ENCODE results near the gene TPP1.

GRCh38 chr11:6576471-6577373, 42.5 kb downstream of the TPP1 start:
- TF ChIP-seq, protein P1, sequence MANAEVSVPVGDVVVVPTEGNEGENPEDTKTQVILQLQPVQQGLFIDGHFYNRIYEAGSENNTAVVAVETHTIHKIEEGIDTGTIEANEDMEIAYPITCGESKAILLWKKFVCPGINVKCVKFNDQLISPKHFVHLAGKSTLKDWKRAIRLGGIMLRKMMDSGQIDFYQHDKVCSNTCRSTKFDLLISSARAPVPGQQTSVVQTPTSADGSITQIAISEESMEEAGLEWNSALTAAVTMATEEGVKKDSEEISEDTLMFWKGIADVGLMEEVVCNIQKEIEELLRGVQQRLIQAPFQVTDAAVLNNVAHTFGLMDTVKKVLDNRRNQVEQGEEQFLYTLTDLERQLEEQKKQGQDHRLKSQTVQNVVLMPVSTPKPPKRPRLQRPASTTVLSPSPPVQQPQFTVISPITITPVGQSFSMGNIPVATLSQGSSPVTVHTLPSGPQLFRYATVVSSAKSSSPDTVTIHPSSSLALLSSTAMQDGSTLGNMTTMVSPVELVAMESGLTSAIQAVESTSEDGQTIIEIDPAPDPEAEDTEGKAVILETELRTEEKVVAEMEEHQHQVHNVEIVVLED (CRISPR knock-in tag; IDR thresholded peaks at IDR 0.05; ENCODE audit: borderline replicate concordance): no peak
- no peak for TF ChIP-seq ZBTB7A (CRISPR knock-in tag; IDR thresholded peaks at IDR 0.05)
- TF ChIP-seq DMAP1 (CRISPR knock-in tag; IDR thresholded peaks at IDR 0.05): no peak
- TF ChIP-seq, protein P2, sequence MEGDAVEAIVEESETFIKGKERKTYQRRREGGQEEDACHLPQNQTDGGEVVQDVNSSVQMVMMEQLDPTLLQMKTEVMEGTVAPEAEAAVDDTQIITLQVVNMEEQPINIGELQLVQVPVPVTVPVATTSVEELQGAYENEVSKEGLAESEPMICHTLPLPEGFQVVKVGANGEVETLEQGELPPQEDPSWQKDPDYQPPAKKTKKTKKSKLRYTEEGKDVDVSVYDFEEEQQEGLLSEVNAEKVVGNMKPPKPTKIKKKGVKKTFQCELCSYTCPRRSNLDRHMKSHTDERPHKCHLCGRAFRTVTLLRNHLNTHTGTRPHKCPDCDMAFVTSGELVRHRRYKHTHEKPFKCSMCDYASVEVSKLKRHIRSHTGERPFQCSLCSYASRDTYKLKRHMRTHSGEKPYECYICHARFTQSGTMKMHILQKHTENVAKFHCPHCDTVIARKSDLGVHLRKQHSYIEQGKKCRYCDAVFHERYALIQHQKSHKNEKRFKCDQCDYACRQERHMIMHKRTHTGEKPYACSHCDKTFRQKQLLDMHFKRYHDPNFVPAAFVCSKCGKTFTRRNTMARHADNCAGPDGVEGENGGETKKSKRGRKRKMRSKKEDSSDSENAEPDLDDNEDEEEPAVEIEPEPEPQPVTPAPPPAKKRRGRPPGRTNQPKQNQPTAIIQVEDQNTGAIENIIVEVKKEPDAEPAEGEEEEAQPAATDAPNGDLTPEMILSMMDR (CRISPR knock-in tag; IDR thresholded peaks at IDR 0.05): no peak
- no peak for TF ChIP-seq KDM4B (CRISPR knock-in tag; IDR thresholded peaks at IDR 0.05)
- no peak for TF ChIP-seq GABPA (IDR thresholded peaks at IDR 0.05; ENCODE audit: low read depth, low read length)
- TF ChIP-seq GABPA (CRISPR knock-in tag; IDR thresholded peaks at IDR 0.05; ENCODE audit: low read depth): no peak
- TF ChIP-seq JUNB (CRISPR knock-in tag; IDR thresholded peaks at IDR 0.05; ENCODE audit: borderline replicate concordance): no peak
- TF ChIP-seq MED8 (CRISPR knock-in tag; IDR thresholded peaks at IDR 0.05; ENCODE audit: insufficient replicate concordance): no peak
- TF ChIP-seq RXRA (CRISPR knock-in tag; IDR thresholded peaks at IDR 0.05): no peak

All from HepG2 (cell line).